K562 (cell line): ENCODE results near the gene CFAP73. TPM values are rescaled to one million over a fixed set of nuclear protein-coding genes. Genes with fewer than 3 reads are reported as not detected.

Experiments used
- ARHGAP35 ChIP-seq: fragments of 450-650 bp; IDR thresholded peaks from 2 replicates; pipeline ENCODE4 v1.6.1; 2018; ENCODE audit not compliant: partially characterized antibody
- ATF3 ChIP-seq, 2 experiments: fragments of 450-650 bp in 1 of 2; sonication (generic) in 1 of 2; formaldehyde crosslinking in 1 of 2; IDR thresholded peaks in 1 of 2; conservative IDR thresholded peaks in 1 of 2; 2 replicates each; pipeline versions ENCODE4 v1.6.1 to v1.8.1; 2016 to 2023; ENCODE audit warnings: mild to moderate bottlenecking in 2 of 2, moderate library complexity in 2 of 2, inconsistent platforms in 1 of 2, missing genetic modification reagents in 1 of 2
- BACH1 ChIP-seq: fragments of 200-800 bp; sonication (Bioruptor generic); IDR thresholded peaks from 2 replicates; pipeline ENCODE4 v1.6.1; 2016; ENCODE audit warnings: missing genetic modification characterization, missing compliant biosample characterization
- BHLHE40 ChIP-seq: IDR thresholded peaks from 2 replicates; pipeline ENCODE4 v1.6.1; 2011; ENCODE audit warnings: low read length, improper control_type of control experiment
- CBX1 ChIP-seq: sonication (generic); IDR thresholded peaks from 2 replicates; pipeline ENCODE4 v1.6.1; 2016; ENCODE audit warnings: antibody characterized with exemption, low read depth, mild to moderate bottlenecking
- CEBPB ChIP-seq: fragments of 450-650 bp; IDR thresholded peaks from 2 replicates; pipeline ENCODE4 v1.6.1; 2016; ENCODE audit warnings: missing genetic modification characterization, missing compliant biosample characterization
- CHD4 ChIP-seq: fragments of 200-600 bp; sonication (generic); IDR thresholded peaks from 3 replicates; pipeline ENCODE4 v1.6.1; 2012; ENCODE audit warnings: low read depth, mild to moderate bottlenecking, mixed read lengths, low read length, inconsistent platforms; ENCODE audit not compliant: insufficient read depth, insufficient replicate concordance, poor library complexity, severe bottlenecking
- CREB5 ChIP-seq: fragments of 250-450 bp; sonication (Bioruptor Pico); IDR thresholded peaks from 2 replicates; pipeline ENCODE4 v1.5.0; 2020; ENCODE audit warnings: mild to moderate bottlenecking
- DACH1 ChIP-seq: fragments of 450-650 bp; IDR thresholded peaks from 2 replicates; pipeline ENCODE4 v1.6.1; 2018; ENCODE audit not compliant: partially characterized antibody
- GTF2E2 ChIP-seq: fragments of 200-800 bp; sonication (Bioruptor generic); IDR thresholded peaks from 2 replicates; pipeline ENCODE4 v1.6.1; 2016; ENCODE audit warnings: missing genetic modification characterization, missing compliant biosample characterization
- HOXB6 ChIP-seq: fragments of 250-450 bp; sonication (Bioruptor Pico); IDR thresholded peaks from 2 replicates; pipeline ENCODE4 v1.5.1; 2022; ENCODE audit warnings: mild to moderate bottlenecking, borderline replicate concordance
- NELFE ChIP-seq: IDR thresholded peaks from 2 replicates; pipeline ENCODE4 v1.6.1; 2011; ENCODE audit warnings: mild to moderate bottlenecking; ENCODE audit not compliant: insufficient read depth, insufficient read length
- PHB ChIP-seq: fragments of 250-450 bp; sonication (Bioruptor Pico); IDR thresholded peaks from 2 replicates; pipeline ENCODE4 v1.5.0; 2021
- RAD21 ChIP-seq, 2 experiments: fragments of 250-450 bp in 1 of 2; fragments of 450-650 bp in 1 of 2; sonication (Bioruptor Pico) in 1 of 2; formaldehyde crosslinking in 1 of 2; IDR thresholded peaks in 1 of 2; conservative IDR thresholded peaks in 1 of 2; 2 replicates each; pipeline versions ENCODE4 v1.4.0 to v1.8.0; 2020 to 2022; ENCODE audit warnings: mild to moderate bottlenecking in 2 of 2, moderate library complexity in 1 of 2
- RBM25 ChIP-seq: fragments of 200-400 bp; formaldehyde crosslinking; IDR thresholded peaks from 2 replicates; pipeline ENCODE4 v1.6.1; 2018; ENCODE audit warnings: low read length, low read depth, moderate library complexity; ENCODE audit not compliant: severe bottlenecking
- SMAD3 ChIP-seq: fragments of 450-650 bp; formaldehyde crosslinking; conservative IDR thresholded peaks from 2 replicates; pipeline ENCODE4 v1.4.0; 2020; ENCODE audit warnings: mild to moderate bottlenecking
- SMC3 ChIP-seq: conservative IDR thresholded peaks from 2 replicates; pipeline ENCODE4 v1.6.1; 2011; ENCODE audit warnings: low read depth, low read length, improper control_type of control experiment; ENCODE audit not compliant: insufficient read depth
- TAF15 ChIP-seq: fragments of 200-400 bp; formaldehyde crosslinking; IDR thresholded peaks from 2 replicates; pipeline ENCODE4 v1.6.1; 2017; ENCODE audit warnings: mild to moderate bottlenecking, low read depth, low read length, moderate library complexity
- TBP ChIP-seq: optimal IDR thresholded peaks from 2 replicates; pipeline ENCODE3; 2011; ENCODE audit warnings: low read depth, low read length, improper control_type of control experiment
- TRIM28 ChIP-seq: fragments of 450-650 bp; IDR thresholded peaks from 2 replicates; pipeline ENCODE4 v1.6.1; 2017
- ZNF589 ChIP-seq: fragments of 200-800 bp; sonication (Bioruptor generic); IDR thresholded peaks from 2 replicates; pipeline ENCODE4 v1.6.1; 2016; ENCODE audit warnings: low read depth, missing genetic modification characterization, missing compliant biosample characterization
- ZNF830 ChIP-seq: fragments of 250-450 bp; sonication (Bioruptor Pico); IDR thresholded peaks from 2 replicates; pipeline ENCODE4 v1.5.0; 2021; ENCODE audit warnings: mild to moderate bottlenecking
- polyA plus RNA-seq, 8 experiments: library from polyadenylated mRNA; depleted of rRNA in 4 of 8; stranded (reverse) in 5 of 8; unstranded in 3 of 8; fragments of >200 nt; fragmentation: Nextera tagmentation in 2 of 8; fragmentation: Illumina TruSeq in 1 of 8; extraction: Ambion mirVana in 2 of 8; extraction: Trizol in 1 of 8; gene quantifications; 2 replicates each; pipeline versions ENCODE4 v1.2.1 to v1.2.3, GENCODE V29; 2011 to 2014; ENCODE audit warnings: inconsistent platforms in 1 of 8, missing spikeins in 1 of 8
- total RNA-seq, 7 experiments: library from RNA; depleted of rRNA in 6 of 7; stranded (reverse); fragments of >200 nt in 6 of 7; fragmentation: Illumina TruSeq in 2 of 7; extraction: Trizol in 2 of 7; gene quantifications; 2 replicates each; pipeline versions ENCODE4 v1.2.1 to v1.2.3, GENCODE V29; 2011 to 2021; ENCODE audit warnings: low replicate concordance in 1 of 7

CFAP73 gene
- total and polyA plus RNA-seq, 9 of the 15 experiments (the other 6 are each of a cell fraction or from before 2014, with no cell fraction given) = not detected

- TF ChIP-seq BACH1 (tag) (no peak), PHB (CRISPR knock-in tag) (no peak), TRIM28 (no peak), GTF2E2 (tag) (no peak), DACH1 (peak; percentile 6), NELFE (no peak), SMAD3 (CRISPR knock-in tag) (no peak), CHD4 (peak; percentile 62), ZNF830 (CRISPR knock-in tag) (no peak), TBP (no peak), RAD21 (CRISPR knock-in tag; conservative IDR thresholded peaks at IDR 0.05 in 1 of 2, IDR thresholded peaks at IDR 0.05 in 1 of 2) (no peak), TAF15 (no peak), CEBPB (tag) (no peak), HOXB6 (no peak), SMC3 (no peak), RBM25 (peak; percentile 99), ATF3 (IDR thresholded peaks at IDR 0.05) (no peak), ATF3 (CRISPR knock-in tag; conservative IDR thresholded peaks at IDR 0.05) (no peak), ARHGAP35 (no peak), ZNF589 (CRISPR knock-in tag) (no peak), CBX1 (peak; percentile 87; the same call in 1 of the 2 replicates), CREB5 (CRISPR knock-in tag) (no peak), BHLHE40 (peak; percentile 34; the same call in 1 of the 2 replicates)
Measured at GRCh38 chr12:113186033-113186365, 36.5 kb downstream of the CFAP73 start (continued).
